Embryonic facial prominence (tissue), 1 donor: ENCODE results near the gene TINAGL1.

ENCODE experiments used
- DNase-seq: peaks from one replicate; pipeline ENCODE4 v3.0.0-alpha.2; 2016; ENCODE audit errors: extremely low spot score

The TINAGL1 gene

GRCh38 chr1:31568895-31569595 is 7.3 kb upstream of the TINAGL1 start:
- DNase-seq: no peak

- no peak for DNase-seq
These were observed 6.6 kb upstream of the TINAGL1 start for GRCh38 chr1:31569596-31570173.

- DNase-seq: no peak
These were observed 6.1 kb upstream of the TINAGL1 start for GRCh38 chr1:31570228-31570627.

GRCh38 chr1:31570906-31571305 is 5.4 kb upstream of the TINAGL1 start:
- DNase-seq: no peak

- DNase-seq: no peak
These were observed 4.7 kb upstream of the TINAGL1 start for GRCh38 chr1:31571340-31572295.

- DNase-seq: no peak
These were observed 3.8 kb upstream of the TINAGL1 start for GRCh38 chr1:31572323-31573104.

- no peak for DNase-seq
These were observed 3.1 kb upstream of the TINAGL1 start for GRCh38 chr1:31573261-31573660.

GRCh38 chr1:31574749-31575368 is 1.5 kb upstream of the TINAGL1 start:
- no peak for DNase-seq

GRCh38 chr1:31575369-31576140 is 760 bp upstream of the TINAGL1 start:
- DNase-seq: no peak

GRCh38 chr1:31576743-31577455 is 584 bp downstream of the TINAGL1 start:
- no peak for DNase-seq

GRCh38 chr1:31577515-31578192 is 1.3 kb downstream of the TINAGL1 start:
- DNase-seq: no peak

GRCh38 chr1:31579374-31579773 is 3.1 kb downstream of the TINAGL1 start:
- DNase-seq: no peak

GRCh38 chr1:31580513-31580870 is 4.2 kb downstream of the TINAGL1 start:
- no peak for DNase-seq

- no peak for DNase-seq
These were observed 4.7 kb downstream of the TINAGL1 start for GRCh38 chr1:31580891-31581603.

- no peak for DNase-seq
These were observed 5.8 kb downstream of the TINAGL1 start for GRCh38 chr1:31581821-31582810.

- DNase-seq: no peak
These were observed 7.0 kb downstream of the TINAGL1 start for GRCh38 chr1:31583082-31583994.
